ENCODE results near the gene ANKH.
A peak's percentile ranks its signal among the peaks of the same experiment; 100 is the strongest.

Gene ANKH

DNA sequence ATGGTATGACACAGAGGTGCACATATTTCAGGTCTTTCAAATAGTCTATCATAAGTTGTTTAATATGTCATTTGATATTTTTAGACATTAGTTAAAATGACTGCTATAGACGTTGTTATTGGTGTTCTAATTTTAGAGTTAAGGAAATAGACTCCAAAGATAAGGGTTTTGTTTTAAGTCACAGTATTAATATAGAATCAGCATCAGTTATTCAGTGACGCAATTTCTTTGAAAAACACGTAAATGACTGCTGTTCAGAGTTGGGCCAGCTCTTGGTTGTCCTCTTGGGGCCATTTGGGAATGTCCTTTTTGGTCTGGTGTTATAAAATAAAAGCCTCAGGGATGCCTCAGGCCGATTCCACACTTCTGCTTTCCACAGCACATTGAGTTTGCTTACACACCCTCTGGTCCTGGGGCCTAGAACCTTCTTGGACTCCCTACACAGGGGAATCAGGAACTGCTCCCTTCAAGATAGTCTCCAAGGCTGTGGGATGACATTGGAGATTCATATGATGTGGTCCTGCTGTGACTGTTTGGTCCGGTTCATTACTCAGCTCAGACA lies 192.7 kb downstream of the ANKH start:
- DNase-seq, result no peak

- peak; percentile 28 for DNase-seq
Observed at GRCh38 chr5:14676320-14676719, 195.3 kb downstream of the ANKH start.

- no peak for DNase-seq
Observed at GRCh38 chr5:14675865-14676300, 195.7 kb downstream of the ANKH start.

- no peak for DNase-seq
Observed at GRCh38 chr5:14674983-14675854, 196.4 kb downstream of the ANKH start.

- DNase-seq, result no peak
Observed at GRCh38 chr5:14673443-14673842, 198.1 kb downstream of the ANKH start.

GRCh38 chr5:14672484-14673394 lies 198.8 kb downstream of the ANKH start:
- DNase-seq, result no peak

DNA sequence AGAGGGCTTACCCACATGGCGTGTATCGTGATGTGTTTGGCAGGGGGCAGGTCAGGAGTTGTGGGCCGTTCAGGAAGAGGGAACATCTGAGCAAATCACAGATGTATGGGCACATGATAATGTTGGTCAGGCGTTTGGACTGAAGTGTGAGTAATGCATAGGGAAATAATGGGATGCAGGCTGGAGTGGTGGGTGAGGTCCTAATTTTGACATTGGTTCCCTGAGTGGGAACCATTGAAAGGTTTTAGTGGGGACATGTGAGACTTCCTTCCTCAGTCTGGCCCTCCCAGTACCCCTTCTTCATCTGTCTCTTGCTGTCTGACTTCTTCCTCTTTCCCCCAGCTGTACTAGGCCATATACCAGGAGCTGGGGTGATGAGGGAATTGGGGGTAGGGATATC lies 199.5 kb downstream of the ANKH start:
- DNase-seq, result no peak

DNA sequence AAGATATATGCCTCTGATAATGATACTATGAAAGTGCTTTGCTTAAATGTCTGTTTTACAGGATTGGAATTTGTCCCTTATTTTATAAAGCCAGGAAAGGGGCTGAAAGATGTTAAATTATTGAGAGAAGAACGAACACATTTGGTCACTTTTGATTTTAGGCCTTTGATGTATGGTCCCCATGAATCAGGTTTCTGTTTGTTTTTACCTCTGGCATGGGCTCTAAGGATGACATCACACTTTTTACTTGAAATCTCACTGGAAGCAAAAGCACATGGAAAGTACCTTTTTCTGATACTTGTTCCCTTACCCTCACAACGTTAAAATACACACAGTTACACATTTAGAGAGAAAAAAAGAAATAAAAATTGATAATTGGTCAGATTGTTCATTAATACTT lies 200.2 kb downstream of the ANKH start:
- DNase-seq, result no peak

DNA sequence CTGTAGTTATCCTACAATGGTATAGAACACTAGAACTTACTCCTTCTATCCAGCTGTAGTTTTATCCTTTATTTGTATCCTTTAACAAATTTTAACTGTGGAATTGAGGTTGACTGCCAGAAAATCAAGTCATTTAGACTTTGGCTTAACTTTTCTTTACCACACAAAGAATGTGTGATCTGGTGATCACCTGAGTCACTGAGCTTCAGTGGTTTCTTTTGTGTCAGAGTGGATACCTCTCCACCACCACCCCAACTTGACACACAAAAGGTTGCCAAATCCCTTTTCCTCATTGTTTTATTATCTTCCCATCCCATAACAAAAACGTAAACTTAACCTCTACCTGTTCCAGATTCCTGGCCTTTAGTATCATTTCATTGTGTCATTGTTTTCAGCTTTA lies 201.6 kb downstream of the ANKH start:
- no peak for DNase-seq

DNA sequence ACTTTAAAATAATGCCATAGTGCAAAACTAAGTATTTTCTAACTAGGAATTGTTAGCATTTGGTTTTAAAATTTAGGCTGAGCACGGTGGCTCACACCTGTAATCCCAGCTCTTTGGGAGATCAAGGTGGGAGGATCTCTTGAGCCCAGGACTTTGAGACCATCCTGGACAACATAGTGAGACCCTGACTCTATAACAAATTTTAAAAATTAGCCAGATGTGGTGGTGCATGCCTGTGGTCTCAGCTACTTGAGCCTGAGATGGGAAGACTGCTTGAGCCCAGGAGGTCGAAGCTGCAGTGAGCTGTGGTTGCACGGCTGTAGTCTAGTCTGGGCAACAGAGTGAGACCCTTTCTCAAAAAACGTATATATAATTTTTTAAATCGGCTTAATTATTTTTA lies 202.2 kb downstream of the ANKH start:
- no peak for DNase-seq

DNA sequence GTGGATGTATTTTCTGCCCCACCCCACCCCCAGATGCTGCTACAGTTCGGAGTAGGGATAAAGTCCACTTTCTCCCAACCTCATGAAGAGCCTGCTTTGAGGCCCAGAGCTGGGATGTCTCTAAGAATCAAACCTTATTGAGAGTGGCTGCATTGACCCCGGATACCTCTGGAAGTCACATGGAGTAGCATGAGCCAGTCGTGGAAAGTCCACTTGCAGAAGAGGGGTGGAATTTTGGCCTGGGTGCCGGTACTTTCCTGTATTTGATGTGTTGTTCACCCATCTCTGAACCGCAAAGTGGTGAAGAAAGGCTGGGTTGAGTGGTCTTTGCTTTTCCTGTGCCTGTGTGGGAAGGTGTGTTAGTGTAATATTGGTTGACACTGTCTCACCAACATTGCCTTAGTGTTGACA lies 203.4 kb downstream of the ANKH start:
- DNase-seq, result peak; percentile 45

DNA sequence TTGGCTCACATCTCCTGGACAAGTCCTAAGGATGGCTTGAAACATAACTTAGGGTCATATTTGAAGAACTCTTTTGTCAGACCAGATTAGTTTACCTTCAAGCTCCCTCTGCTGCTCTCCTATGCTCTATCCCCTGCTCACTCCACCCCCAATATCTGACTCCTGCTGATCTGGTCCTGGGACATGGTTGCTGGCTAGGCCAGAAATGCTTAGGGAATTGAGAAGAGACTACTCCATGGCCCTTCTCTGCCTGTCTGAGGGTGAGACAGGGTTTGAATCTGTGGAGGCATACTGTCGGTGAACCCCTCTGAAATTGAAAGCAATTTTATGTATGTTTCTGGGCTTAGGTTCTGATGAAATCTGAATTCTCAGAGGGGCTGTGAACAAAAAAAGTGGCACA lies 203.8 kb downstream of the ANKH start:
- no peak for DNase-seq

- no peak for DNase-seq
Observed at GRCh38 chr5:14667290-14667689, 204.3 kb downstream of the ANKH start.

GRCh38 chr5:14666357-14666756 lies 205.2 kb downstream of the ANKH start:
- no peak for DNase-seq

GRCh38 chr5:14665949-14666348 lies 205.6 kb downstream of the ANKH start:
- peak; percentile 63 for DNase-seq

GRCh38 chr5:14665101-14665822 lies 206.3 kb downstream of the ANKH start:
- DNase-seq, result peak; percentile 30

DNA sequence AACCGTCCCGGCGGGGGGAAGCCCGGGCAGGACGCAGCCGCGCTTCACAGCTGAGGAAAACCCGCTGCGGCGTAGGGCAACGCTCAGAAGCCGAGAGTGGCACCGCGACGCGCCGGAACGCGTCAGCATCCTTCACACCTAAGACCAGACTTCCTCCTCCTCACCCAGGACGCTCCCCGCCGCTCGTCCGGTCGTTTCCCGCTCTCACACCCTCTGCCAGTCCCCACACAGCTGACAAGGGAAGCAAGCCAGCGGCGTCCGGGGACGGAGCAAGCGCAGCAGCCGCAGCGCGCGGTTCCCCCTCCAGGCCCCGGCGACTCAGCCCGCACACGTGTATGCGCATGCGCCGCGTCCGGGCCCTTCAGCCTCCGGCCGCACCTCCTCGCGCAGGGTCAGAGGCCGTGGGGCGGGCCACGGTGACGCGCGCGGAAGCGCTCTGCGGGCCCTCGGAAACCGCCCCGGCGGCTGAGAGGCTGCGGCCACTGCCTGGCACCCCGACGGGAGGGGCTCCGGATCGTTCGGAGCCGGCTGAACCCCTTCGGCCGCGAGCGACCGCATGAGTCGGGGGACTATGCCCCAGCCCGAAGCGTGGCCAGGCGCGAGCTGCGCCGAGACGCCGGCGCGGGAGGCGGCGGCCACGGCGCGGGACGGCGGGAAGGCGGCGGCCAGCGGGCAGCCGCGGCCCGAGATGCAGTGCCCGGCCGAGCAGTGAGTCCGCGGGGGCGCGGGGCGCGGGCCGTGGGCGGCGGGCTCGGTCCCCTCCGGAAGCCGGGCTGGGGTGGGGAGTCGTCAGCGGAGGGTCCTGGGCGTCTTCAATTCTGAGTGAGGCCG lies 207.1 kb downstream of the ANKH start, which contains the start of gene OTULIN:
Gene OTULIN (plus strand): TSS at position 449 of the 831 bp plus-strand sequence. CDS start 108 bp downstream, at position 557.
- peak; percentile 83 for DNase-seq

GRCh38 chr5:14663734-14664269 lies 207.8 kb downstream of the ANKH start:
- DNase-seq, result peak; percentile 19

DNA sequence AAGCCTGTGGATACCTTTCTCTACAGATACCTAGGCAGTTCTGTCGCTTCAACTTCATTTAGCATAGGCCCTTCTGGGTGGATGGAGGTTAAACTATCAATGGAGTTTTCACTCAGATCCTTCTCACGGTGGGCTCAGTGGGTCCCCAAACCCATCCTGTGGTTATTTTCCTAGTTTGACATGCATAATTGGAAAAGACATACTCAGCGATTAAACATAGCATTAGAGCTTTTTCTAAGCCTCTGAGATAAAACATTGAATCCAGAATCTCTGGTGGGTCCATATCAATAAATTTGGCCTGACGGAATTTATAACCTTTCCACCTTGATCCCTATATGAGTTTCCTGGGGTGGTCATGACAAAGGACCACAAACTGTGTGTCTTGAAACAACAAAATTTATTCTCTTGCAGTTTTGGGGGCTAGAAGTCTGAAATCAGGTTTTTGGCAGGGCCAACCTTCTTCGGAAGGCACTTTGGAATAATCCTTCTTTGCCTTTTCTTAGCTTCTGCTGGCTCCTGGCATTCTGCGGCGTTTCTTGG lies 208.8 kb downstream of the ANKH start:
- DNase-seq, result no peak

GRCh38 chr5:14660833-14661232 lies 210.7 kb downstream of the ANKH start:
- no peak for DNase-seq
